ENCODE data around the gene ZBTB7A.
"Not testable (repeated sequence)": the region's sequence is repeated elsewhere in the genome, so short reads cannot be mapped to it uniquely, and the experiment has no call there.

ZBTB7A gene

DNA sequence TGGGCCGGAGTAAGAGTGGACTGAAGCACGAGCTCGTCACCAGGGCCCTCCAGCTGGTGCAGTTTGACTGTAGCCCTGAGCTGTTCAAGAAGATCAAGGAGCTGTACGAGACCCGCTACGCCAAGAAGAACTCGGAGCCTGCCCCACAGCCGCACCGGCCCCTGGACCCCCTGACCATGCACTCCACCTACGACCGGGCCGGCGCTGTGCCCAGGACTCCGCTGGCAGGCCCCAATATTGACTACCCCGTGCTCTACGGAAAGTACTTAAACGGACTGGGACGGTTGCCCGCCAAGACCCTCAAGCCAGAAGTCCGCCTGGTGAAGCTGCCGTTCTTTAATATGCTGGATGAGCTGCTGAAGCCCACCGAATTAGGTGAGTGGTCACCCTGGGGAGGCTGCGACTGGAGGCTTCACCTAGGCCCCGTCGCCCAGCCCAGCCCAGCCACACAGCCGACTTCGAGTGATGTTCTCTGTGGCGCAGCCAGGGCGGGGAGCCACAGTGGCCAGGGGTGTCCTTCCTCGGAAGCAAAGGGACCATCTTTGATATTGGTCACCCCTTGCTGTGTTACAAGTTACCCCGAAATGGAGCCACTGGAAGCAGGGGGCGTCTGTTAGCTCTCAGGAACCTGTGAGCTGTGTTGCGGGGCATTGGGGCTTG lies 53.6 kb downstream of the ZBTB7A start:
- no peak for DNase-seq

DNA sequence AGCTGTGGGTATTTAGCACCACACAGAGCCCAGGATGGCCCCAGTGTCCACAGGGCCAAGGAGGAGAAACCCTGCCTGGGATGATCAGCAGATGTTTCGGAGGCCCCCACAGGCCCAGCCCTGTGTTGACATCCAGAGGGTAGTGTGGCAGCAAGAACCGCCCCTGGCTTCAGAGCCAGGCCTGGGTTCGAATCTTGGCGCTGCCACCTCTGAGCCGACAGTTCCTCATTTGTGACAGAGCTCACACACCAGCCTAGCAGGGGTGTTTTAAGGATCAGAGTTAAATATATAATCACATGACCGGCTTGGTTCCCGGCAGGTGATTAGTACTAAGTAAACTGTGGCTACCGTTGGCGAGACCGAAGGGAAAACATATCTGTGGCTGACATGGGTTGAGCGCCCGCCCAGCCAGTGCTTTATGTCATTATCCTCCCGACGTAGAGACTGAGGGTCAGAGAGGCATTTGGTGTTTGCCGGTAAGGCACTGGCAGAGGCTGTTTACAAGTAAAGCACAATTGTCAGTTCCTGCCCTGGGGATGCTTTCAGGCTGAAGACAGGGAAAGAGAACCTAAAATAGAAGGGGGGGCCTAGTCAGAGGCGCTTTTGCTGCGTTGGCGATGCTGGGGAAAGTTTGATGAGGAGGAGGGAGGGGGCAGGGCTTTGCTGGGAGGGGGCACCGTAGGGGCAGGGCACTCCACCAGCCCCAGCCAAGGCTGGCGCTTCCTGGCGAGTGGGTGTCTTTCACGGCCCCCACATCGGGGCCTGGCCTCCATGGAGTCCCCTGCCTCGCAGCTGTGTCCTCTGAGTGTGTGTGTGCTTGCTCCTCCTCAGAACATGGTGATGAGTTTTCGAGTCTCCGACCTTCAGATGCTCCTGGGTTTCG lies 54.4 kb downstream of the ZBTB7A start:
- DNase-seq: no peak

DNA sequence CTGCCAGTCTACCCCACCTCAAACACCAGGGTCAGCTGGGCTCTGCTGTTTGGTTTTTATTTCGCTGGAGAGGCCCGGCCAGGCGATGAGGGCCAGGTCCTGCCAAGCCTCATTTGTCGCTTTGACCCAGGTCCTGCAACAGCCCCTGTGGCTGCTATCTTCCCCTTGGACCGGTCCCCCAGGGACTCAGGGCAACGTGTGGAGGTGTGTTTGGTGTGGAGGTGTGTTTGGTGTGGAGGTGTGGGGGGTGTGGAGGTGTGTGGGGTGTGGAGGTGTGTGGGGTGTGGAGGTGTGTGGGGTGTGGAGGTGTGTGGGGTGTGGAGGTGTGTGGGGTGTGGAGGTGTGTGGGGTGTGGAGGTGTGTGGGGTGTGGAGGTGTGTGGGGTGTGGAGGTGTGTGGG lies 55.3 kb downstream of the ZBTB7A start:
- not testable (repeated sequence) for DNase-seq

DNA sequence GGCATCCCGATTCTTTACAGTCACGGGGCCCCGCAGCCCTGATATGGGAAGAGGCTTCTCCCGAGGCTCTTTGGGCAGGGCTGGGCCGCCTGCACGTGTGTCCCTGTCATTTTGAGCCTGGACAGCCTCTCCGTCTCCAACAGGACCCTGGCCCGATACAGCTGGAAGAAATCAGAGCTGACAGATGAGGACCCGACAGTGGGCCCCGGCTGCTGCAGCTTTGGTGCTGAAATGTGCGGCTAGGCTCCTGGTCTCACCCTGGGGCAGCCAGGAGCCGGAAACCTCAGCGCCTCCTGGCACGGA lies 55.9 kb downstream of the ZBTB7A start:
- DNase-seq: no peak

DNA sequence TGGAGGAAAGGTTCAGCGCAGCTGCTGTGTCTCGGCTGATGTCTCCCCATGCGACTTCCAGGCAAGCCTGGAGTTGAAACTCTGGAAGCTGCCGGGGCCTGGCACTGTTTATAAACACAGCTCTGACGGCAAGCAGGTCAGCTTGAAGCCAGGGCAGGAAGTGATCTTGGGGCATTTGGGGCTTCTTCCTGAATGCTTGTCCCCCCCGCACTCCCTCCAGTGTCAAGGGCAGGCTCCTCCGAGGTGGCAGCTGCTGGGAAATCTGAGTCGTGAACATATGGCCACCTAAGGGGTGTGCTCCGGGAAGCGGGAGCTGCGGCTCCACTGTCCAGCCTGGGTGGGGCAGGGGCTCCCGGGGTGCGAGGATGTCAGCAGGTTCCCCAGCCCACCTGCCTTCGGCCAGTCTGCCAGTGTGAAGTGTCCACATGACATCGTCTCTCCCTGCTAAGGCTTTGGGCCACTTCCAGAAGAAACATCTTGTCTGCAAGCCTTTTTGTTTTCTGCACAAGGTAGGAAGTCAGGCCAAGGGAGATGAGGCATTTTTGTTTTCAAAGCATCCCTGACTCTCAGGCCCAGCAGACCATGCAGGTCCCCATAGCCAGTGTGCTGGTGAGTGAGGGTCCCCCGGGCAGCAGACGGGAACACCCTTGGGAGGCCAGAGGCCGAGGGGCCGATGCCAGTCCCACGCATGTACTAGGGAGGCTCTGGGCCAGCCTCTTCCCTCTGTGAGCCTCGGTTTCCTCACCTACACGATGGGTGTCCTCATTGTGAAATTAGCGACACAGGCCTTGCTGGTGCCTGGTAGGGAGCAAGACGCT lies 56.5 kb downstream of the ZBTB7A start:
- DNase-seq: peak; percentile 64

DNA sequence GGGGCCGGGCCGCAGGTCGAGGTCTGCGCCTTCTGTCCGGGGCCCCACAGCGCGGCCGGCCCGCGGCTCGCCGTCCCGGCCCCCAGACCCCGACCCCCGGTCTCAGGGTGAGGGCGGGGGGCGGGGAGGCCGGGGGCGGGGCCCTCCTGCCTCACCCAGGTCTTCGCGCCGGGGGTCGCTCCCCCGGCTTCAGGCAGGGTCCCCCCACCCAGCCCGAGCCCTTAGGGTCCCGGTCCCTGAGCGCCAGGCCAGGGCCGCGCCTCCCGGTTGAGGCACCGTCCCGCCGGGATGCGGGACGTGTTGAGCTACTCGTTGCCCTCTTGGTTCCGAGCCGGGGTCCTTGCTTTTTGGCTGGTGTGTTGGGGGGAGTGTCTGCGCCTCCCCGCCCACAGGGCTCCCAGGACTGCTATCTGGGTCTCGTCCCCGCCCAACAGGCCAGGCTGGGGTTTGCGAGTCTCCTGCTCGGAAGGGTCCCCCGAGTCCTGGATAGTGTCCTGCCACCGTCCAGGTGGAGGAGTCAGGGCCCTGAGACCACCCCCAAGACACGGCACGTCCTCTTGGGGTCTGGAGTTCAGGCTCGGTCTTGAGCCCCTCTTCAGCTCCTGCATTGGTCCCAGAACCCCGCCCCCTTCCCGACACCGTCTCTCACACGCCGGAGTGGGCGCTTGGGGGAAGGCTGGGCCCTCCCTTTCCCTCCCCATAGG lies 58.7 kb downstream of the ZBTB7A start:
- DNase-seq: no peak

DNA sequence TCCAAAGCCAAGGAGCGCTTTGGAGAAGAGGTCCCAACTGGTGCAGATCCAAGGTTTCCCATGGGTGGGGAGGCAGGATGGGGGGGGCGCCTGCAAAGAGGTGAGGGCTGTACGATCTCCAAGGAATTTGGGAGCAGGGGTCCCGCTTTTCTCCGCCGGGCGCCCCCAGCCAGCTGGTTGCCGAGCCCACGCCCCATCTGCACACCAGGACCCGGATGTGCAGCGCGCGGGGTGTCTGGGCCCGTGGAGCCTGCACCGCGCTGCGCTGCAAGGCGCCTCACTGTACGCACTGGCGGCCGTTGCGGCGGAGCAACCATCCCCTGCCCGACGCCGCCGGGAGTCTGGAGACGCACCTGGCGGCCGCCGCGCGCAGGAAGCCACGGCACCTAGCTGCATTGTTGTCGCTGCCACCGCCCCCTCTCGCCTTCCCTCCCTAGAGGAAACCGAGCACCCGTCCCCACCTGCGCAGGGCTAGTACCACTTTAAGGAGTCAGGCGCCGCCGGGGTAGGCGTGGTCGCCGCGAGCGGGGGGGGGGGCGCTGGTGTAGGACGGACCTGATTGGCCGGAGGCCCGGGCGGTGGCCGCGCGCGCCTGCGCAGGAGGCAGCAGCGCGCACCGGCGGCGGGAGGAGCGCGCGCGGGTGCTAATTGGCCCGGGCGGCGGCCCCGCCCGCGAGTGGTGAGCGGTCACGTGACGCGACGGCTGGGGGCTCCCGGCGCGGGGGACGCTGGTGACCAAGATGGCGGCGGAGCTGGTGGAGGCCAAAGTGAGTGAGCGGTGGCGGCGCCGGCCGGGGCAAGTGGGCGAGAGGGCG lies 59.5 kb downstream of the ZBTB7A start, which contains the start of gene PIAS4:
Gene PIAS4 (plus strand): TSS at position 716 of the 815 bp plus-strand sequence. CDS start 25 bp downstream, at position 741.
- DNase-seq: peak; percentile 82

DNA sequence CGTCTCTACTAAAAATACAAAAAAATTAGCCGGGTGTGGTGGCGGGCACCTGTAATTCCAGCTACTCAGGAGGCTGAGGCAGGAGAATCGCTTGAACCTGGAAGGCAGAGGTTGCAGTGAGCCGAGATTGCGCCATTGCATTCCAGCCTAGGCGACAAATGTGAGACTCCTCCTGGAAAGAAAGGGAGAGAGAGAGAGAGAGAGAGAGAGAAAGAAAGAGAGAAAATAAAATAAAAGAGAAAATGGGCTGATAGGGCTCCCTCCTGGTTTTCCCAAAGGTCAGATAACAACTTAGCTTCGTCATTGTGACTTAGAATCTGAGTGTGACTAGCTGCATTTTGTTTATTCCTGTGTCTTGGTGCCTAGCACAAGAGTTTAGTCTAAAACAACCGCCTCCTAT lies 61.3 kb downstream of the ZBTB7A start:
- DNase-seq: not testable (repeated sequence)

DNA sequence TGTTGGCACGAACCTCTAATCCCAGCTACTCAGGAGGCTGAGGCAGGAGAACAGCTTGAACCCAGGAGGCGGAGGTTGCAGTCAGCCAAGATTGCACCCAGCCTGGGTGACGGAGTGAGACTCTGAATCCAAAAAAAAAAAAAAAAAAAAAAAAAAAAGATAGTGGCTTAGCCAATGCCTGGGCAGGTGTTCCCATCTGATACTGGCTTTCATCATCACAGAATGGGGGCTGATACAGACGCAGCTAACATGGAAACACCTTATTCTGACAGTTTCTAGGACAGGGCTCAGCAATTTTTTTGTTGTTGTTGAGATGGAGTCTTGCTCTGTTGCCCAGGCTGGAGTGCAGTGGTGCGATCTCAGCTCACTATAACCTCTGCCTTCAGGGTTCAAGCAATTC lies 65.9 kb downstream of the ZBTB7A start:
- DNase-seq: not testable (repeated sequence)

DNA sequence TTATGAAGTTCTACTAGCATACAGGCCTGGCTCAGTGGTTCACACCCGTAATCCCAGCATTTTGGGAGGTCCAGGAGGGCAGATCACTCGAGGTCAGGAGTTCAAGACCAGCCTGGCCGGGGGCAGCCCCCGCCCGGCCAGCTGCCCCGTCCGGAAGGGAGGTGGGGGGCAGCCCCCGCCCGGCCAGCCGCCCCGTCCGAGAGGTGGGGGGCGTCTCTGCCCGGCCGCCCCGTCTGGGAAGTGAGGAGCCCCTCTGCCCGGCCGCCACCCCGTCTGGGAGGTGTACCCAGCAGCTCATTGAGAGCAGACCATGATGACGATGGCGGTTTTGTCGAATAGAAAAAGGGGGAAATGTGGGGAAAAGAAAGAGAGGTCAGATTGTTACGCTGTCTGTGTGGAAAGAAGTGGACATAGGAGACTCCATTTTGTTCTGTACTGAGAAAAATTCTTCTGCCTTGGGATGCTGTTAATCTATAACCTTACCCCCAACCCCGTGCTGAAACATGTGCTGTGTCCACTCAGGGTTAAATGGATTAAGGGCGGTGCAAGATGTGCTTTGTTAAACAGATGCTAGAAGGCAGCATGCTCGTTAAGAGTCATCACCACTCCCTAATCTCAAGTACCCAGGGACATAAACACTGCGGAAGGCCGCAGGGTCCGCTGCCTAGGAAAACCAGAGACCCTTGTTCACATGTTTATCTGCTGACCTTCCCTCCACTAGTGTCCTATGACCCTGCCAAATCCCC lies 67.9 kb downstream of the ZBTB7A start:
- DNase-seq: not testable (repeated sequence)

DNA sequence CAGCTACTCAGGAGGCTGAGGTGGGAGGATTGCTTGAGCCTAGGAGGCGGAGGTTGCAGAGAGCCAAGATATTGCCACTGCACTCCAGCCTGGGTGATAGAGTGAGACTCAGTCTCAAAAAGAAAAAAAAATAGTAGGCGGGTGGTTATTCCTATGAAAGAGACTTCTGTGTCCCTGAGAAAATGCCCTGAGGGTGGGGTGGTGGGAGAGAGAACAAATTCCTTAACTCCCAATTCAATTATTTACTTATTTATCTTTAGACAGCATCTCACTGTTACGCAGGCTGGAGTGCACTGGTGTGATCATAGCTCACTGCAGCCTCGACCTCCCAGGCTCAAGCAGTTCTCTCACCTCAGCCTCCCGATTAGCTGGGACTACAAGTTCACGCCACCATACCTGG lies 71.1 kb downstream of the ZBTB7A start:
- no peak for DNase-seq
